Measurements from ENCODE around the gene CDH13.

Gene CDH13

GRCh38 chr16:82993926-82994325 lies 367.2 kb downstream of the CDH13 start:
- ChIA-PET CTCF (no interaction called here), POLR2A (interaction anchor here (0.7 kb wide), 1 partner anchor 14 kb away, joined by 3 read pairs; no protein-coding TSS in a partner anchor)
- no peak for TF ChIP-seq CTCF (IDR thresholded peaks at IDR 0.05; ENCODE audit: control extremely low read depth, extremely low read depth, low read depth, missing control alignments)
- DNase-seq (ENCODE audit: extremely low spot score) = no peak

GRCh38 chr16:82995286-82995923 lies 368.6 kb downstream of the CDH13 start:
- DNase-seq (ENCODE audit: extremely low spot score) = no peak
- POLR2A ChIA-PET = no interaction called here

GRCh38 chr16:82995924-82996441 lies 369.2 kb downstream of the CDH13 start:
- ChIA-PET POLR2A (no interaction called here), CTCF (no interaction called here)
- no peak for DNase-seq (ENCODE audit: extremely low spot score)
- no peak for TF ChIP-seq CTCF (IDR thresholded peaks at IDR 0.05; ENCODE audit: control extremely low read depth, extremely low read depth, low read depth, missing control alignments)

More at GRCh38 chr16:82995286-82995923, 368.6 kb downstream of the CDH13 start:
- TF ChIP-seq CTCF (IDR thresholded peaks at IDR 0.05; ENCODE audit: control extremely low read depth, extremely low read depth, low read depth, missing control alignments) = no peak
- CTCF ChIA-PET = interaction anchor here (0.8 kb wide), 1 partner anchor 11 kb away, joined by 3 read pairs; no protein-coding TSS in a partner anchor

GRCh38 chr16:82996814-82997213 lies 370.0 kb downstream of the CDH13 start:
- ChIA-PET CTCF (no interaction called here), POLR2A (no interaction called here)

GRCh38 chr16:82999711-83000110 lies 372.9 kb downstream of the CDH13 start:
- TF ChIP-seq CTCF (IDR thresholded peaks at IDR 0.05; ENCODE audit: control extremely low read depth, extremely low read depth, low read depth, missing control alignments) = no peak
- no peak for DNase-seq (ENCODE audit: extremely low spot score)
- CTCF ChIA-PET = no interaction called here
- POLR2A ChIA-PET = interaction anchor here (0.6 kb wide), 1 partner anchor 966 kb away, joined by 6 read pairs; no protein-coding TSS in a partner anchor

More at GRCh38 chr16:82996814-82997213, 370.0 kb downstream of the CDH13 start:
- no peak for TF ChIP-seq CTCF (IDR thresholded peaks at IDR 0.05; ENCODE audit: control extremely low read depth, extremely low read depth, low read depth, missing control alignments)
- DNase-seq (ENCODE audit: extremely low spot score) = no peak

- DNase-seq (ENCODE audit: extremely low spot score) = no peak
- ChIA-PET CTCF (no interaction called here), POLR2A (no interaction called here)
- no peak for TF ChIP-seq CTCF (IDR thresholded peaks at IDR 0.05; ENCODE audit: control extremely low read depth, extremely low read depth, low read depth, missing control alignments)
Observed at GRCh38 chr16:83002351-83003334, 375.9 kb downstream of the CDH13 start.

All from GM10248 (cell line).